Vagina (tissue), 2 donors: ENCODE measurements around the gene GATA6. TPM values are rescaled to one million over a fixed set of nuclear protein-coding genes. Genes with fewer than 3 reads are reported as not detected.
A peak's percentile ranks its signal among the peaks of the same experiment; 100 is the strongest.

ENCODE experiments used
- DNase-seq, 2 donors: peaks; one replicate each; pipeline ENCODE4 v3.0.0-alpha.2; 2017; ENCODE audit errors: extremely low spot score in 2 of 2
- H3K27ac ChIP-seq: fragments of 200-600 bp; sonication (generic); one replicate; pipeline ENCODE4 v1.5.1; 2019
- H3K27me3 ChIP-seq: fragments of 200-600 bp; sonication (generic); one replicate; pipeline ENCODE4 v1.5.1; 2019
- H3K36me3 ChIP-seq, 2 donors: fragments of 200-600 bp; sonication (generic); one replicate each; pipeline ENCODE4 v1.5.1; 2017 to 2019
- H3K4me1 ChIP-seq: fragments of 200-600 bp; sonication (generic); one replicate; pipeline ENCODE4 v1.5.1; 2019
- H3K4me3 ChIP-seq, 2 donors: fragments of 200-600 bp; sonication (generic); 1 replicate in 1 of 2; 2 replicates in 1 of 2; pipeline ENCODE4 v1.5.1; 2016 to 2019
- H3K9me3 ChIP-seq: fragments of 200-600 bp; sonication (generic); one replicate; pipeline ENCODE4 v1.5.1; 2019
- POLR2A ChIP-seq, 2 donors: fragments of 450-650 bp; IDR thresholded peaks; one replicate each; pipeline ENCODE4 v1.6.1; 2017; ENCODE audit warnings: antibody characterized with exemption in 2 of 2, mild to moderate bottlenecking in 2 of 2, moderate library complexity in 2 of 2
- POLR2AphosphoS5 ChIP-seq, 2 donors: sonication (generic); formaldehyde crosslinking; IDR thresholded peaks; one replicate each; pipeline ENCODE4 v1.9.0; 2017; ENCODE audit warnings: antibody characterized with exemption in 2 of 2, mild to moderate bottlenecking in 2 of 2, low read depth in 1 of 2; ENCODE audit not compliant: insufficient read depth in 1 of 2
- intact Hi-C: fragments of 100-400 bp; cut with DNase I; formaldehyde crosslinking; loops from one replicate; pipeline ENCODE4 v1.15.1; 2023
- total RNA-seq: library from RNA; depleted of rRNA; stranded (reverse); fragments of >200 nt; gene quantifications from one replicate; pipeline ENCODE4 v1.2.3, GENCODE V29; 2016
- TF ChIP-seq, protein P1 (sequence below), 3 experiments: fragments of 450-650 bp in 2 of 3; fragments of 200-600 bp in 1 of 3; sonication (generic) in 1 of 3; IDR thresholded peaks; one replicate each; pipeline ENCODE4 v1.5.1; 2017 to 2019; ENCODE audit warnings: antibody characterized with exemption in 3 of 3, mild to moderate bottlenecking in 2 of 3, moderate library complexity in 2 of 3

The GATA6 gene
- total RNA-seq, 1 donor from 2014 or later, result 9.8 TPM

- TF ChIP-seq POLR2A (IDR thresholded peaks at IDR 0.05), result no peak
- no peak for TF ChIP-seq POLR2AphosphoS5 (IDR thresholded peaks at IDR 0.05; ENCODE audit: insufficient read depth in 1 of 2, low read depth in 1 of 2)
- TF ChIP-seq, protein P1, sequence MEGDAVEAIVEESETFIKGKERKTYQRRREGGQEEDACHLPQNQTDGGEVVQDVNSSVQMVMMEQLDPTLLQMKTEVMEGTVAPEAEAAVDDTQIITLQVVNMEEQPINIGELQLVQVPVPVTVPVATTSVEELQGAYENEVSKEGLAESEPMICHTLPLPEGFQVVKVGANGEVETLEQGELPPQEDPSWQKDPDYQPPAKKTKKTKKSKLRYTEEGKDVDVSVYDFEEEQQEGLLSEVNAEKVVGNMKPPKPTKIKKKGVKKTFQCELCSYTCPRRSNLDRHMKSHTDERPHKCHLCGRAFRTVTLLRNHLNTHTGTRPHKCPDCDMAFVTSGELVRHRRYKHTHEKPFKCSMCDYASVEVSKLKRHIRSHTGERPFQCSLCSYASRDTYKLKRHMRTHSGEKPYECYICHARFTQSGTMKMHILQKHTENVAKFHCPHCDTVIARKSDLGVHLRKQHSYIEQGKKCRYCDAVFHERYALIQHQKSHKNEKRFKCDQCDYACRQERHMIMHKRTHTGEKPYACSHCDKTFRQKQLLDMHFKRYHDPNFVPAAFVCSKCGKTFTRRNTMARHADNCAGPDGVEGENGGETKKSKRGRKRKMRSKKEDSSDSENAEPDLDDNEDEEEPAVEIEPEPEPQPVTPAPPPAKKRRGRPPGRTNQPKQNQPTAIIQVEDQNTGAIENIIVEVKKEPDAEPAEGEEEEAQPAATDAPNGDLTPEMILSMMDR (IDR thresholded peaks at IDR 0.05), result no peak
- Histone ChIP-seq H3K27me3 (no peaks in the 10 kb centered on the region), H3K9me3 (no peaks in the 10 kb centered on the region), H3K27ac (no peak overlapping the region), H3K4me1 (no peaks in the 10 kb centered on the region), H3K36me3 (no peaks in the 10 kb centered on the region), H3K4me3 (no peak overlapping the region)
- intact Hi-C loops, result no loop called here
- no peak for DNase-seq
These were observed 19.7 kb upstream of the GATA6 start for GRCh38 chr18:22149710-22150109.

DNA sequence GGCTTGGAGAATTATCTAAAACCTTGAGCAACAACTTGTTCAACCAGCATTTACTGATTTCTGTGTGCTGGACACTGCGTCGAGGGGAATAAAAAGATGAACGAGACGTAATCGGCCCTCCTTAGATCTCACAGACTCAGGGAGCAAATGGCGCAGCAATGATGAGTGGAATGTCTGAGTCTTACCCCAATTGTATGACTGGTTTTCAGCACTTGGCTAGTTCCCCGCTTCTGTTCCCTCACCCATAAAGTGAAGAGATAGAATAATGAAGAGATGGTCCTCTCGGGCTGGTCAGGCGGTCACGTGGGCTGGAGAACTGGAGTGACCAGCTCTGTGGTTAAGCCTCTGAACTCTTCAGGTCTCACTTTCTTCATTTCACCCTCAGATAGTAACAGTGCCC lies 17.3 kb upstream of the GATA6 start:
- Histone ChIP-seq H3K36me3 (no peaks in the 10 kb centered on the region), H3K27me3 (no peaks in the 10 kb centered on the region), H3K9me3 (no peaks in the 10 kb centered on the region), H3K4me3 (no peak overlapping the region), H3K4me1 (no peaks in the 10 kb centered on the region), H3K27ac (no peak overlapping the region)
- DNase-seq, result no peak
- TF ChIP-seq, protein P1 (IDR thresholded peaks at IDR 0.05), result no peak
- no peak for TF ChIP-seq POLR2AphosphoS5 (IDR thresholded peaks at IDR 0.05; ENCODE audit: insufficient read depth in 1 of 2, low read depth in 1 of 2)
- TF ChIP-seq POLR2A (IDR thresholded peaks at IDR 0.05), result no peak
- intact Hi-C loops, result no loop called here

DNA sequence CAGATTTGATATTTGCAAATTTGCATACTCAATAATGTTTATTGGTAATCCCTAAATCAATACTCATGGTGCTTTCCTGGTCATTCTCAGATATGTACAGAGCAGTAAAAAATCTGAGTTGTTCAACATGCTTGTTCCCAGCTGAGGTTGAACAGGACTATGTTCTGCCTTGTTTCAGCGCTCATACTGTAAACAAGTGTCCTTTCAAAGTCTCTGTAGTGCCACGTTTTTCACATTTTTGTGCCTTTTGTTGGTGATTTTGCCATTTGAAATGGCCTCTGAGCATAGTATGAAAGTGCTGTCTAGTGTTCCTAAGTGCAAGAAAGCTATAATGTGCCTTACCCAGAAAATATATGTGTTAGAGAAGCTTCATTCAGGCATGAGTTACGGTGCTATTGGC lies 16.0 kb upstream of the GATA6 start:
- no peaks in the 10 kb centered on the region for H3K36me3 ChIP-seq
- TF ChIP-seq, protein P1 (IDR thresholded peaks at IDR 0.05), result no peak
- TF ChIP-seq POLR2AphosphoS5 (IDR thresholded peaks at IDR 0.05; ENCODE audit: insufficient read depth in 1 of 2, low read depth in 1 of 2), result no peak
- no peak for TF ChIP-seq POLR2A (IDR thresholded peaks at IDR 0.05)
- no peak overlapping the region for H3K4me3 ChIP-seq
- no peak overlapping the region for H3K27ac ChIP-seq
- H3K27me3 ChIP-seq, result no peaks in the 10 kb centered on the region
- H3K4me1 ChIP-seq, result no peaks in the 10 kb centered on the region
- intact Hi-C loops, result no loop called here
- H3K9me3 ChIP-seq, result no peaks in the 10 kb centered on the region
- DNase-seq, result no peak

- Histone ChIP-seq H3K27me3 (no peaks in the 10 kb centered on the region), H3K4me1 (no peaks in the 10 kb centered on the region), H3K9me3 (no peaks in the 10 kb centered on the region), H3K4me3 (no peak overlapping the region), H3K27ac (no peak overlapping the region), H3K36me3 (no peaks in the 10 kb centered on the region)
- peak in 1 of 2 donors; percentile 1 for DNase-seq
- intact Hi-C loops, result no loop called here
- TF ChIP-seq, protein P1 (IDR thresholded peaks at IDR 0.05), result no peak
- TF ChIP-seq POLR2A (IDR thresholded peaks at IDR 0.05) (no peak), POLR2AphosphoS5 (IDR thresholded peaks at IDR 0.05; ENCODE audit: insufficient read depth in 1 of 2, low read depth in 1 of 2) (no peak)
These were observed 13.8 kb upstream of the GATA6 start for GRCh38 chr18:22155584-22155983.

DNA sequence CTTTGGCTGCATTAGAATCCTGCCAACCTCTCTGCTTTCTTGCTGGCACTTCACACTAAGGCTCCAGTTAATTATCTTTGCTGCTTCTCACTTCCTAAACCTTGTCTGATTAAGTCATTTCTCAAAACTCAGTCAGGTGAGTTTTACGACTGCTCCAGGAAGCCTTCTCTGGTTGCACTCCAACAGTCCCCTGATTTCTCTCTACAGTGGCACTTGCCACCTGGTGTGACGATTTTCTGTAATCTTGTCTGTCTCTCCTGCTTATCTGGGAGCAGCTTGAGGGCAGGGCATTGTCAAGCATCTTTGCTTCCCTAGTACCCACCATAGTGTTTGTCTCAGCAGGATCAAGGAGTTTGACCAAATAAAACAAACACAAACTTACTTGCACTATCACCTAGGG lies 10.4 kb upstream of the GATA6 start:
- TF ChIP-seq, protein P1 (IDR thresholded peaks at IDR 0.05), result no peak
- TF ChIP-seq POLR2AphosphoS5 (IDR thresholded peaks at IDR 0.05; ENCODE audit: insufficient read depth in 1 of 2, low read depth in 1 of 2) (no peak), POLR2A (IDR thresholded peaks at IDR 0.05) (no peak)
- intact Hi-C loops, result no loop called here
- Histone ChIP-seq H3K9me3 (no peaks in the 10 kb centered on the region), H3K4me3 (no peak overlapping the region), H3K36me3 (no peaks in the 10 kb centered on the region), H3K27ac (no peak overlapping the region), H3K27me3 (no peaks in the 10 kb centered on the region), H3K4me1 (no peaks in the 10 kb centered on the region)
- DNase-seq, result no peak
